K562 (cell line): Measurements from ENCODE around the gene HAND2. TPM values are rescaled to one million over a fixed set of nuclear protein-coding genes. Genes with fewer than 3 reads are reported as not detected.

Source experiments
- ATAC-seq: fragments of 200-7000 bp; cut with Tn5 transposase; 3 replicates; pipeline ENCODE4 v1.9.1; 2020; ENCODE audit warnings: moderate library complexity
- BruUV-seq: library from RNA; stranded (reverse); fragments of 400-500 nt; replicated peaks from 2 replicates; lab custom pipeline; 2021; lab: Mats Ljungman, UMichigan
- CTCF ChIA-PET: fragments of 300-600 bp; formaldehyde crosslinking; extraction: SDS; loops from one replicate; lab custom pipeline; 2021; ENCODE audit warnings: low intra/inter-chr PET ratio; lab: Yijun Ruan, JAX
- POLR2A ChIA-PET: fragments of 300-600, 350-650 bp; sonication (Branson Sonifier 250); formaldehyde crosslinking; extraction: SDS; loops from one replicate; lab custom pipeline; 2021; ENCODE audit warnings: antibody characterized with exemption, inconsistent platforms; lab: Yijun Ruan, JAX
- DNase-seq, 4 experiments: peaks; one replicate each; pipeline versions ENCODE4 v3.0.0 to v3.0.0-alpha.2; 2011 to 2018; ENCODE audit warnings: low spot score in 3 of 4, mixed read lengths in 3 of 4; ENCODE audit errors: extremely low read depth in 1 of 4
- FAIRE-seq: peaks from 2 replicates; lab custom pipeline; 2011; peaks lifted over from hg19 to GRCh38; lab: Jason Lieb, UNC
- H2AFZ ChIP-seq: 2 replicates; pipeline ENCODE4 v1.6.0; 2011; ENCODE audit warnings: low read depth, low read length, control low read depth, inconsistent platforms
- H3K27ac ChIP-seq: fragments of 200-600 bp; 3 replicates; pipeline ENCODE4 v1.8.0; 2011; ENCODE audit warnings: low read depth, mild to moderate bottlenecking, control low read depth, inconsistent platforms, low read length, moderate library complexity, mixed read lengths; ENCODE audit errors: extremely low read depth
- H3K27me3 ChIP-seq, 2 experiments: fragments of 300-600 bp in 1 of 2; 2 replicates in 1 of 2; 3 replicates in 1 of 2; pipeline versions ENCODE4 v1.6.0 to v1.8.0; 2011; ENCODE audit warnings: inconsistent platforms in 2 of 2, low read length in 2 of 2, mild to moderate bottlenecking in 1 of 2, mixed read lengths in 1 of 2, moderate library complexity in 1 of 2; ENCODE audit not compliant: control insufficient read depth in 2 of 2, insufficient read depth in 2 of 2
- H3K36me3 ChIP-seq: fragments of 300-600 bp; 3 replicates; pipeline ENCODE4 v1.8.0; 2011; ENCODE audit warnings: mild to moderate bottlenecking, low read length, inconsistent platforms; ENCODE audit not compliant: control insufficient read depth, insufficient read depth
- H3K4me1 ChIP-seq, 2 experiments: fragments of 200-600 bp in 1 of 2; replicated peaks in 1 of 2; 2 replicates in 1 of 2; 3 replicates in 1 of 2; pipeline versions ENCODE4 v1.5.1 to v1.8.0; 2011; ENCODE audit warnings: inconsistent platforms in 2 of 2, low read length in 2 of 2, mild to moderate bottlenecking in 1 of 2, mixed read lengths in 1 of 2, moderate library complexity in 1 of 2; ENCODE audit not compliant: control insufficient read depth in 2 of 2, insufficient read depth in 2 of 2
- H3K4me2 ChIP-seq: 2 replicates; pipeline ENCODE4 v1.6.1; 2011; ENCODE audit warnings: low read length, control low read depth, inconsistent platforms, mixed read lengths; ENCODE audit not compliant: insufficient read depth
- H3K4me3 ChIP-seq: fragments of 200-600 bp; sonication (generic), shearing (Covaris generic); 2 replicates; pipeline ENCODE4 v1.5.1; 2016; ENCODE audit warnings: control low read depth, inconsistent platforms
- H3K79me2 ChIP-seq: fragments of 200-600 bp; 3 replicates; pipeline ENCODE4 v1.8.0; 2011; ENCODE audit warnings: low read length, inconsistent platforms; ENCODE audit not compliant: control insufficient read depth, insufficient read depth
- H3K9ac ChIP-seq, 2 experiments: 2 replicates each; pipeline versions ENCODE4 v1.6.0 to v1.6.1; 2011; ENCODE audit warnings: low read depth in 2 of 2, low read length in 2 of 2, control low read depth in 1 of 2, inconsistent platforms in 1 of 2, mild to moderate bottlenecking in 1 of 2, mixed read lengths in 1 of 2; ENCODE audit not compliant: insufficient read depth in 1 of 2
- H3K9me1 ChIP-seq: one replicate; pipeline ENCODE4 v1.6.0; 2011; ENCODE audit warnings: inconsistent platforms, mild to moderate bottlenecking, low read length, moderate library complexity; ENCODE audit not compliant: control insufficient read depth, insufficient read depth
- H3K9me3 ChIP-seq: replicated peaks from 2 replicates; pipeline ENCODE4 v1.5.1; 2011; ENCODE audit warnings: low read depth, low read length, inconsistent platforms; ENCODE audit not compliant: control insufficient read depth, insufficient read depth
- H4K20me1 ChIP-seq: replicated peaks from 2 replicates; pipeline ENCODE4 v1.6.1; 2011; ENCODE audit warnings: low read length, inconsistent platforms, mixed read lengths; ENCODE audit not compliant: control insufficient read depth, insufficient read depth
- HES1 ChIP-seq: fragments of 450-650 bp; IDR thresholded peaks from 2 replicates; pipeline ENCODE4 v1.6.1; 2016; ENCODE audit warnings: low read depth, mild to moderate bottlenecking, moderate library complexity
- PRDM10 ChIP-seq: fragments of 450-650 bp; IDR thresholded peaks from 2 replicates; pipeline ENCODE4 v1.6.1; 2018; ENCODE audit not compliant: partially characterized antibody
- ZNF384 ChIP-seq: IDR thresholded peaks from 2 replicates; pipeline ENCODE4 v1.6.1; 2012; ENCODE audit warnings: low read depth, low read length, improper control_type of control experiment
- WGBS: fragments of 100-300 bp; shearing (Covaris generic); methylation state at CpG from one replicate; pipeline ENCODE4 v1.1.6; 2016; ENCODE audit warnings: low coverage, mixed read lengths; ENCODE audit not compliant: insufficient coverage; ENCODE audit errors: missing lambda C conversion rate; 5-methylcytosine and 5-hydroxymethylcytosine counted together
- in situ Hi-C: fragments of 300-500 bp; cut with MboI; formaldehyde crosslinking; loops from 4 replicates; pipeline ENCODE4 v1.15.0; 2018; ENCODE audit warnings: inconsistent platforms, mixed read lengths
- intact Hi-C: fragments of 100-400 bp; cut with micrococcal nuclease; formaldehyde crosslinking; loops from 2 replicates; pipeline ENCODE4 v1.14.2; 2022
- polyA plus RNA-seq, 8 experiments: library from polyadenylated mRNA; depleted of rRNA in 4 of 8; stranded (reverse) in 5 of 8; unstranded in 3 of 8; fragments of >200 nt; fragmentation: Nextera tagmentation in 2 of 8; fragmentation: Illumina TruSeq in 1 of 8; extraction: Ambion mirVana in 2 of 8; extraction: Trizol in 1 of 8; gene quantifications; 2 replicates each; pipeline versions ENCODE4 v1.2.1 to v1.2.3, GENCODE V29; 2011 to 2014; ENCODE audit warnings: inconsistent platforms in 1 of 8, missing spikeins in 1 of 8
- total RNA-seq, 7 experiments: library from RNA; depleted of rRNA in 6 of 7; stranded (reverse); fragments of >200 nt in 6 of 7; fragmentation: Illumina TruSeq in 2 of 7; extraction: Trizol in 2 of 7; gene quantifications; 2 replicates each; pipeline versions ENCODE4 v1.2.1 to v1.2.3, GENCODE V29; 2011 to 2021; ENCODE audit warnings: low replicate concordance in 1 of 7

HAND2 gene
- total and polyA plus RNA-seq, 9 of the 15 experiments (the other 6 are each of a cell fraction or from before 2014, with no cell fraction given), result 1.7 to 12.8 (median 4.9) TPM

GRCh38 chr4:173499658-173500535 lies 30.1 kb downstream of the HAND2 start:
- Histone ChIP-seq H3K4me2 (no peak overlapping the region), H3K27me3 (no peaks in the 10 kb centered on the region; a peak in 1 of 5 replicates), H2AFZ (no peak overlapping the region), H3K36me3 (no peaks in the 10 kb centered on the region), H3K27ac (no peak overlapping the region), H3K9me3 (no peaks in the 10 kb centered on the region), H4K20me1 (no peaks in the 10 kb centered on the region), H3K4me3 (no peak overlapping the region), H3K79me2 (no peaks in the 10 kb centered on the region), H3K4me1 (peaks cover 0 to 6% of the 10 kb centered on the region in 2 experiments; a peak in 2 of 5 replicates), H3K9me1 (no peaks in the 10 kb centered on the region), H3K9ac (no peak overlapping the region)
- no TSS peak for BruUV-seq
- DNase-seq, result no peak
- TF ChIP-seq PRDM10 (no peak), HES1 (no peak), ZNF384 (peak; percentile 81)
- in situ Hi-C loops (loop anchor here (25.0 kb wide), 1 partner anchor 487 kb away; no protein-coding TSS in a partner anchor), intact Hi-C loops (loop anchor here (10.0 kb wide), 1 partner anchor 325 kb away; no protein-coding TSS in a partner anchor)
- no peak for ATAC-seq
- no peak for FAIRE-seq
- WGBS, result 68% methylated on average over 36 of the region's 38 CpGs
- ChIA-PET POLR2A (no interaction called here), CTCF (no interaction called here)
